ENCODE results near the gene ARHGAP10.

ARHGAP10 gene

DNA sequence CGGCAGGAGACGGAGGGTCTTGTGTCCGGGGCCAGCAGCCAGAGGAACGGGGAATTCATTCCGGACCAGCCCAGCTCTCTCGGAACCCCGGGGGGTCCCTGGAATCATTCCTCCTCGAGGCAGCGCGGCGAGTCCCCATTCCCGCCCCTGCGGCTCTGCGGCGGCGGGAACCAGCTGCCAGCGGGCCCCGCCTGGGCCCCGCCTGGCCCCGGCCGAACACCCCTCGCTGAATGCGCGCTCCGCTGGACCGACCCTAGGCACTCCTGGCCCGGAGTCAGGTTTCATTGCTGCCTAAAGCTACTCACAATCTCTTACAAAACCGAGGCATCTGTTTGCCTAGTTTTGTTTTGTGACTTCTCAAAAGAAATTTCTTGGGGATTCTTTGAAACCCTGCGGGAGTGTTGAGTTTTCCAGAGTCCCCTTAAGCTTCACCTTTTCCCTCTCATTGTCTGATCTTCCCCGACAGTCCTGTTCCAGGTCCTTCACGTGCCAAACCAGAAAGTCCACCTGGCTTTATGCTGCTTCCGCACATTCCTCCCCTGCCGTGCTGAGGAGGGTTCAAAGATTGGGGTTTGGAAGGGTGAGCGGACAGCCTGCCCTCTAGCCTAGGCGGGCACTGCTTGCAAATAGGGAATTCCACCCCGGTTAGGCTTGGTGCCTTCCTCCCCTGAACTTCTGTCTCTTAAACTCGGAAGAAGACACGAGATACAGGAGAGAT lies 789 bp downstream of the ARHGAP10 start:
- DNase-seq, result no peak

GRCh38 chr4:147733716-147734344 lies 1.9 kb downstream of the ARHGAP10 start:
- DNase-seq, result no peak

DNA sequence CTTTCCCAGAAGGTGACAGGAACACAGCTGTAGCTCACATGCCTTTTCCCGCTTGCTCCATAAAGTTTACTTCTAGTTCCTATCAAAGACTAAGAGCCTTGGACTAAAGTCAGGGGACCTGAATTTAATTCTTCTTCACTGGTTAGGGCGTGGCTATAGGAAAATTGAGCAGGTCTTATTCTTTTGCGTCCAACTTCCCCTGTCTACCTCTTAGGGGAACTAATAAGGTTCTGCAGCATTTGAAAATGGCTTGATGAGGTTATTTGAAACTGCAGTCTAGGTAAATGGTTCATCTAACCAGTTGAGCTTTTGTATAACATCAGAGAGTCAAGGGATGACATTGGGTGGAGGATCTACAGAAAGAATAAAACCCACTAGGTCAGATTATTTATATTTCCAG lies 2.6 kb downstream of the ARHGAP10 start:
- no peak for DNase-seq

DNA sequence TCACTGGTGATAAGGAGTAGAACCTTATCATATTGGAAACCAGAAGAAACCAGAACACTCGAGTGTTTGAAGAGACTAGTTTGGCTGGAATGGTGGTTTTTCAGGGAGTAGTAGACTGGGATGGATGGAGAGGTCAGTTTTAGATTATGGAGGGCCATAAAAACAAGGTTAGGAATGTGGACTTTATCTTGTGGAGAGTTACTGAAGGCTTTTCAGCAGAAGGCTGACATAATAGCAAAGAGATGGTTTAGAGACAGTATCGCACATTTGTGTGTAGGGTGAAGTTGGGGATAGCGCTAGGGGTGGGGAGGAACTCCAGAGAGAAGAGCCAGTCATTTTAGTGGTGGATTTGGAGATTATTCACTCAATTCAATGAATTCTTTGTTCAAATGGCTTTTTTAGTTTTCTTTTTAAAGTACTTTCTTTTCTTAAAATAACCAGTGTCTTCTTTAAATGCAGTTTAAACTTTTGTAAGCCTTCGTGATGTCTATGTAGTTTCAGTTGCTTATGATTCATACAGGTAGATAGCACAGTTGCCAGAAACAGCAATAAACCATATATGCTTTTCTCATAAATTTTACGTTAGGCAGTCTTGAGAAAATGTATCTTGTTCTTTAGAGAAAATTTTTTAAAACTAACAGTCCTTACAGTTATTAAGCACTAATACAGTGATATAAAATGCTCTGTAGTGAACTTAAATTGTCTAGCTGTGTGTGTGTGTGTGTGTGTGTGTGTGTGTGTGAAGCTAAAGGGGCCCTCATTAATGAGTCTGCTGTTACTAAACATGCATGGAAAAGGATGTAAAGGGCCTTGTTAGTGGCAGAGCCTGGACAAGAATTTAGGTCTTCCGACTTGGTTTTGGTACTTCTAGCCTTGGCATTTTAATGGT lies 3.8 kb downstream of the ARHGAP10 start:
- DNase-seq, result no peak

DNA sequence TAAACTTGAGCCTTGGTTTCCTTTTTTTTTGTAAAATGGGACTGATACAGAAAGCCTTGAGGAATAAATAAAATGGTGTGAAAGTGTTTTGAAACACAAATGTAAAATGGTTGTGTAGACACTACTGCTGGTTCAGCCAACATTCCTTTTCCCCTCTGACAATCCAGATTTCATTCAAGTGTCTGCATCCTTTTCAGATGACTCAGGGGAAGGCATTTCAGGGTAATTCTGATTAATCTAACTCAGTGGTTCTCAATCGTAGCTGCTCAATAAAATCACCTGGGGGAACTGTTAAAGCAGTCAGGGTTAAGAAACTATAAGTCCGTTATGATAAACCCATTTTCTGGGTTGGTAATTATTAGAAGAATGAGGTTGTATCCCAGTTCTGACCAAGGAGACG lies 4.6 kb downstream of the ARHGAP10 start:
- DNase-seq, result no peak

- no peak for DNase-seq
Observed at GRCh38 chr4:147737623-147738022, 5.7 kb downstream of the ARHGAP10 start.

GRCh38 chr4:147739239-147739823 lies 7.4 kb downstream of the ARHGAP10 start:
- no peak for DNase-seq

- no peak for DNase-seq
Observed at GRCh38 chr4:147740176-147740575, 8.3 kb downstream of the ARHGAP10 start.

DNA sequence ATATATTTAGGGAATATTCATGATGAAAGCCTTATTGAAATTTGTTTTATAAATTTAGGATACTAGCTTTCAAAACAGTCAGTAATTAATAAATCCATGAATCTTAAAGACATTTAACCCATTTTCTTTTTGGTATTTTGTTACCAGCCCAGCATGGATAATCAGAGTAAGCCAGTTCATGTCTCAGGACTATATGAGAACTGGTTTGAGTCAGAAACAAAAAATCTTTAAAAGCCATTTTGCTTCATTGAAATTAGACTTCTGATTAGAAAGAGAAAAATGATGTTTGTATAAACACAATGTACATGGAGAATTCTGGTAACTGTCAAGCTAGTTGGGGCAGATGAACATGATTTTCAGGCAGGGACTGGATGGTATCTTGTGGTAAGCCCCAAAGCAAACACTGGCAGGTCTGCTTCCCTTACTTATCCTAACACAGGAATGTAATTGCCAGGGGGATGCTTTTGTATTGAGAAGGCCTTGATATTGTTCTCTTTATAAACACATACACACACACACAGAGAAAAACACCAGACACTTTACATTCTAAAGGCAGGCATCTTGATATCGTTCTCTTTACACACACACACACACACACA lies 9.4 kb downstream of the ARHGAP10 start:
- DNase-seq, result no peak

- no peak for DNase-seq
Observed at GRCh38 chr4:147747787-147748454, 16.0 kb downstream of the ARHGAP10 start.

DNA sequence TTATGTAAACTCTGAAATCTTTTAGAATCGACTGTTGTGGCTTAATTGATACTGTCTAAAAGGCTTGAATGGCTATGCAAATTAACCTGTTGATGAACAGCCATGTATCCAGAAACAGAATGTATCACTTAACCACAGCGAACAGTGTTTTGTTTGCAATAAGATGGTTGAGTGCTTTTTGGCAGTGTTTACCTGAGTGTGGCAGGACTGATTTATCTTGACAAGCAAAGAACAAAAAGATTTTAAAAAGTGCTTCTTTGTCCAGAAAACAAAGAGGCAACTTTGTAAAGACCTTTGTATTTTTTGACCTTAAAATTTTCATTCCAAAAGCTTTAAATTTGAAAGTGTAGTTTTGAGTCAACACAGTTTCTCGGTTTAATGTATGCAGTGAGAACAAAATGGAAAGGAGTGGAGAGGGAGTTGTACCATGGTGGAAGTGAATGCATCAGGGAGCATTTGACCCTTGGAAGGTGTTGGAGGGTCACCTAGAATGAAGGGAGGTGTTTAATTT lies 18.0 kb downstream of the ARHGAP10 start:
- no peak for DNase-seq

- no peak for DNase-seq
Observed at GRCh38 chr4:147753047-147753446, 21.2 kb downstream of the ARHGAP10 start.

DNA sequence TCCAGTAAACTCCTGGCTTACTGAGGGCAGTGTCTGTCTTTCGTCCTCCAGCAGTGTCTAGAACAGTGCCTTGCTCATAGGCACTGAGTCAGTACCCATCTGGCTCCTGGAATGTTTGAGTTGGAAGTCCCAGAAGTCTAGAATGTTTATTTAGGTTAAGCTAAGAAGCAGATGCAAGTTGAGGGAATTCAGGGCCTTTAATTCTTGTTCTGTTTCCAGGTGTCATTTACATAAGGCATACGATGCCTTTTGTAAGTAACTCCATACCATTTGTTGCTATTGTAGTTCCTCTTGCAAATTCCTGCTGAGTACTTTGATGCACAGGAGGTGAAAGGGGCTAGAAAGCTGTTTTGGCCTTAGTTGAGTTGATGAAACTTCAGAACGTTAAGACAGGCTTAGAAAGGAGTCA lies 22.2 kb downstream of the ARHGAP10 start:
- DNase-seq, result no peak

- no peak for DNase-seq
Observed at GRCh38 chr4:147755561-147756295, 23.8 kb downstream of the ARHGAP10 start.

- DNase-seq, result no peak
Observed at GRCh38 chr4:147756417-147756816, 24.5 kb downstream of the ARHGAP10 start.

GRCh38 chr4:147760176-147760575 lies 28.3 kb downstream of the ARHGAP10 start:
- DNase-seq, result no peak

GRCh38 chr4:147760695-147761094 lies 28.8 kb downstream of the ARHGAP10 start:
- no peak for DNase-seq

DNA sequence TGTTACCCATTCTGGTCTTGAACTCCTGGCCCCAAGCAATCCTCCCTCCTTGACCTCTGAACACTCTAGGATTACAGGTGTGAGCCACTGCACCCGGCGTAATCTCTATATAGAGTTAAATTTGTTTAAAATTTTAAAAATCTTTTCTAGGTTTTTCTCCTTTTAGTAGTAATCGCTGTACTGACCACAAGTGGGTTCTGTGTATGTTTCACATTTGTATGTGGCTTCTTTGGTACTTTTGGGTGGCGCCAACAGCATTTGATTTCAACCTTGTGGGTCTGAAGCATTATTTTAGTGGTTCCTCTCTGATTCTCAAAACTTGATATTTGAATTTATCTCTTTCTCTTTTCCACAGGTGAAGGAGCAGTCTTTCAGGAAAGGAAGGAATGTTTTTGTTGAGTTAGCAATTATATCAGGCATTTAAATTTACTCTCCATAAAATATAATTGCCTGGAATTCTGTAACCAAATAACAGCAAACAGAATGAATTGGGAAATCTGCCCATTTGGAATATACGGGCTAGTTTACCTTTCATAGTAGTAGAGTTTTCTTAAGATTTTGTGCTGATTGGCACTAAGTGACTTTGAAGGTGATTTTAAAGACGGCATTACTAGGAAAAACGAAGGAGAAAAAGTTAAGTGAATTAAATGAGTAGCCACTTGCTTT lies 29.5 kb downstream of the ARHGAP10 start:
- no peak for DNase-seq

- no peak for DNase-seq
Observed at GRCh38 chr4:147764337-147764736, 32.4 kb downstream of the ARHGAP10 start.

GRCh38 chr4:147765121-147765529 lies 33.2 kb downstream of the ARHGAP10 start:
- DNase-seq, result no peak

DNA sequence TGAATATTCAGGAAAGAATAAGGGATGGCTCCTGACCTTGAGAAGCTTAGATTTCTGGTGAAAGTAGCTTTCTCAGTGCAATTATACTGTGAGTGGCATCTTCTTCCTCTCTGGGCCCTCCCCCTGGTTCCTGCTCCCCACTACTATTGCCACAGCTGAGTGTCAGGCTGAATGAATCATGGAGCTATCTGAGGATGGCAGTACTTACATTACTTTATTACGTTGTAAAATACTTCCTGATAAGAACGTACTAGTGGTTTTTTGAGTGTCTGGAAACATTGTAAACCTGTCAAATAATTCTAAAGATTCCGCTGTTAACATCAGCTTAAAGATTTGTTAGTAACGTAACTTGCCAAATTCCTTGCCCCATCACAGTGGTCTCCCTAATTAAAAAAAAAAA lies 36.2 kb downstream of the ARHGAP10 start:
- DNase-seq, result no peak

Data from CD4-positive, alpha-beta T cell treated with Interleukin-4 for 4 hours (primary cell).